OCI-LY7 (cell line): ENCODE results near the gene ATAD3C. TPM values are rescaled to one million over a fixed set of nuclear protein-coding genes. Genes with fewer than 3 reads are reported as not detected.
"Not testable (repeated sequence)": the region's sequence is repeated elsewhere in the genome, so short reads cannot be mapped to it uniquely, and the experiment has no call there.

Experiments used
- BruUV-seq: library from RNA; stranded (reverse); fragments of 400-500 nt; replicated peaks from 2 replicates; lab custom pipeline; 2021; lab: Mats Ljungman, UMichigan
- CTCF ChIA-PET: fragments of 300-600 bp; sonication (Branson Sonifier 250); formaldehyde crosslinking; loops from one replicate; lab custom pipeline; 2022; ENCODE audit warnings: antibody characterized with exemption; ENCODE audit not compliant: unreplicated experiment; lab: Charles Lee
- POLR2A ChIA-PET: fragments of 300-600 bp; sonication (Branson Sonifier 250); formaldehyde crosslinking; loops from one replicate; lab custom pipeline; 2022; ENCODE audit warnings: antibody characterized with exemption; lab: Charles Lee
- DNase-seq: peaks from one replicate; pipeline ENCODE4 v3.0.0-alpha.2; 2015; ENCODE audit warnings: low spot score
- H2AFZ ChIP-seq: fragments of 200-600 bp; sonication (generic), shearing (Covaris generic); 2 replicates; pipeline ENCODE4 v1.6.1; 2014; ENCODE audit warnings: mild to moderate bottlenecking, antibody characterized with exemption, low read length, moderate library complexity
- H3K27ac ChIP-seq: fragments of 200-600 bp; sonication (generic); 2 replicates; pipeline ENCODE4 v1.5.1; 2014; ENCODE audit warnings: mixed run types, low read depth, mild to moderate bottlenecking, moderate library complexity, low read length, inconsistent platforms; ENCODE audit not compliant: poor library complexity, severe bottlenecking
- H3K36me3 ChIP-seq: fragments of 200-600 bp; sonication (generic); 2 replicates; pipeline ENCODE4 v1.6.1; 2014; ENCODE audit warnings: mild to moderate bottlenecking, antibody characterized with exemption, low read length, moderate library complexity, mixed read lengths; ENCODE audit not compliant: insufficient read depth
- H3K4me1 ChIP-seq: fragments of 200-600 bp; sonication (generic); 2 replicates; pipeline ENCODE4 v1.5.1; 2014; ENCODE audit warnings: mild to moderate bottlenecking, low read length; ENCODE audit not compliant: insufficient read depth, poor library complexity, severe bottlenecking
- H3K4me2 ChIP-seq: fragments of 200-600 bp; sonication (generic); 2 replicates; pipeline ENCODE4 v1.6.1; 2014; ENCODE audit warnings: mild to moderate bottlenecking, low read length
- H3K4me3 ChIP-seq: fragments of 200-600 bp; sonication (generic); 2 replicates; pipeline ENCODE4 v1.5.1; 2014; ENCODE audit warnings: mild to moderate bottlenecking, low read depth, low read length; ENCODE audit not compliant: poor library complexity, severe bottlenecking
- H3K79me2 ChIP-seq: fragments of 200-600 bp; sonication (generic); 2 replicates; pipeline ENCODE4 v1.6.1; 2016; ENCODE audit warnings: low read depth, mild to moderate bottlenecking, low read length, moderate library complexity, mixed read lengths; ENCODE audit not compliant: insufficient read depth
- H3K9me2 ChIP-seq: fragments of 200-600 bp; sonication (generic); 2 replicates; pipeline ENCODE4 v1.6.1; 2016; ENCODE audit warnings: mild to moderate bottlenecking, low read length, mixed read lengths; ENCODE audit not compliant: insufficient read depth
- H3K9me3 ChIP-seq: fragments of 200-600 bp; sonication (generic); 2 replicates; pipeline ENCODE4 v1.6.1; 2014; ENCODE audit warnings: mild to moderate bottlenecking, mixed run types, low read length, mixed read lengths
- H4K20me1 ChIP-seq: fragments of 200-600 bp; sonication (generic); 2 replicates; pipeline ENCODE4 v1.6.1; 2014; ENCODE audit warnings: mild to moderate bottlenecking, antibody characterized with exemption, low read length, moderate library complexity, mixed read lengths; ENCODE audit not compliant: insufficient read depth
- EZH2phosphoT487 ChIP-seq: fragments of 200-600 bp; sonication (generic); IDR thresholded peaks from 2 replicates; pipeline ENCODE4 v1.6.1; 2018; ENCODE audit warnings: low read depth, borderline replicate concordance, mild to moderate bottlenecking, mixed run types, antibody characterized with exemption, low read length, moderate library complexity, mixed read lengths
- intact Hi-C: fragments of 100-400 bp; cut with micrococcal nuclease; formaldehyde crosslinking; loops from one replicate; pipeline ENCODE4 v1.10.0; 2022; ENCODE audit not compliant: unreplicated experiment
- total RNA-seq, 2 experiments: library from RNA; depleted of rRNA in 1 of 2; stranded (reverse); fragments of >200 nt in 1 of 2; shearing (Covaris generic) in 1 of 2; gene quantifications; 2 replicates each; pipeline ENCODE4 v1.2.3, GENCODE V29; 2014 to 2022
- TF ChIP-seq, protein P1 (sequence below): fragments of 200-600 bp; sonication (generic); conservative IDR thresholded peaks from 2 replicates; pipeline ENCODE4 v1.5.1; 2014; ENCODE audit warnings: mild to moderate bottlenecking, antibody characterized with exemption, low read length, moderate library complexity, mixed read lengths

Gene ATAD3C
- total RNA-seq, 2 experiments from 2014 or later, result 1.6 to 3.0 TPM

- Histone ChIP-seq H3K4me3 (peak overlapping the region; percentile 97), H3K9me3 (no peaks in the 10 kb centered on the region), H2AFZ (peak overlapping the region; percentile 83), H4K20me1 (no peaks in the 10 kb centered on the region), H3K4me2 (peak overlapping the region; percentile 85), H3K9me2 (no peaks in the 10 kb centered on the region), H3K4me1 (peaks cover 25% of the 10 kb centered on the region), H3K79me2 (peaks cover 37% of the 10 kb centered on the region), H3K27ac (peak overlapping the region; percentile 83), H3K36me3 (peaks cover 13% of the 10 kb centered on the region)
- intact Hi-C loops, result loop anchor here (1.0 to 2.0 kb wide), 3 partner anchors 9 to 162 kb away; partner anchors contain the start of gene PUSL1
- POLR2A ChIA-PET, result interaction anchor here (1.1 kb wide), 1 partner anchor 65 kb away, joined by 3 read pairs; no protein-coding TSS in a partner anchor
- no peak for TF ChIP-seq EZH2phosphoT487
- TF ChIP-seq, protein P1, sequence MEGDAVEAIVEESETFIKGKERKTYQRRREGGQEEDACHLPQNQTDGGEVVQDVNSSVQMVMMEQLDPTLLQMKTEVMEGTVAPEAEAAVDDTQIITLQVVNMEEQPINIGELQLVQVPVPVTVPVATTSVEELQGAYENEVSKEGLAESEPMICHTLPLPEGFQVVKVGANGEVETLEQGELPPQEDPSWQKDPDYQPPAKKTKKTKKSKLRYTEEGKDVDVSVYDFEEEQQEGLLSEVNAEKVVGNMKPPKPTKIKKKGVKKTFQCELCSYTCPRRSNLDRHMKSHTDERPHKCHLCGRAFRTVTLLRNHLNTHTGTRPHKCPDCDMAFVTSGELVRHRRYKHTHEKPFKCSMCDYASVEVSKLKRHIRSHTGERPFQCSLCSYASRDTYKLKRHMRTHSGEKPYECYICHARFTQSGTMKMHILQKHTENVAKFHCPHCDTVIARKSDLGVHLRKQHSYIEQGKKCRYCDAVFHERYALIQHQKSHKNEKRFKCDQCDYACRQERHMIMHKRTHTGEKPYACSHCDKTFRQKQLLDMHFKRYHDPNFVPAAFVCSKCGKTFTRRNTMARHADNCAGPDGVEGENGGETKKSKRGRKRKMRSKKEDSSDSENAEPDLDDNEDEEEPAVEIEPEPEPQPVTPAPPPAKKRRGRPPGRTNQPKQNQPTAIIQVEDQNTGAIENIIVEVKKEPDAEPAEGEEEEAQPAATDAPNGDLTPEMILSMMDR, result no peak
- CTCF ChIA-PET, result interaction anchor here (0.5 kb wide), 1 partner anchor 197 kb away, joined by 8 read pairs; the partner anchor contains the start of gene UBE2J2
- TSS peak; percentile 99 for BruUV-seq
- peak; percentile 63 for DNase-seq
These were observed 21.3 kb downstream of the ATAD3C start for GRCh38 chr1:1470626-1471388.

DNA sequence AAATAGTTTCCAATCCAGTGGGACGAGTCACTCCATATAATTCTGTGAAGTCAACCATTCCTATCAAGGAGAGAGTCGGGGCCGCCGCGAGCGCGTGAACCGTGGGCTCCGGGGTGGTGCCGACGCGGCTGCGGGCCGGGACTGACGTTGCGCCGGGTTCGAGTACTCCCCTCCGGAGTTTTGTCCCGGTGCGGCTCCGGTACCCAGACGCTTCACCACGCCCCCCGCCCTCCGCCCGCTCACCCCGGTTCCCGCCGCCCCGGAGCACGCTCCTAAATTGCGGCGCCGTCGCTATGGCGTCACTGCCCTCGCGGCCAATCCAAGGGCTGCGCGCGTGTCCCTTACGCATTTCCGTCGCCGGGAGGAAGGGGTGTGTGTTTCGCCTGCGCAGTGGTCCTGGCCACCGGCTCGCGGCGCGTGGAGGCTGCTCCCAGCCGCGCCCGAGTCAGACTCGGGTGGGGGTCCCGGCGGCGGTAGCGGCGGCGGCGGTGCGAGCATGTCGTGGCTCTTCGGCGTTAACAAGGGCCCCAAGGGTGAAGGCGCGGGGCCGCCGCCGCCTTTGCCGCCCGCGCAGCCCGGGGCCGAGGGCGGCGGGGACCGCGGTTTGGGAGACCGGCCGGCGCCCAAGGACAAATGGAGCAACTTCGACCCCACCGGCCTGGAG, 22.0 kb downstream of the ATAD3C start, which contains the start of gene ATAD3B:
Gene ATAD3B, plus strand, starts transcription at position 377 of the 664 bp plus-strand sequence. Its CDS starts 120 bp downstream, at position 497.
- H2AFZ ChIP-seq, result peak within 1 kb of the TSS; percentile 83
- intact Hi-C loops, result loop anchor here (1.0 to 2.0 kb wide), 3 partner anchors 9 to 163 kb away; partner anchors contain the start of gene PUSL1
- H3K4me3 ChIP-seq, result peak within 1 kb of the TSS; percentile 97
- peaks cover 37% of the 10 kb centered on the region for H3K79me2 ChIP-seq
- peaks cover 18% of the 10 kb centered on the region for H3K36me3 ChIP-seq
- no peaks in the 10 kb centered on the region for H3K9me2 ChIP-seq
- peak; percentile 92 for DNase-seq
- H3K4me1 ChIP-seq, result peaks cover 25% of the 10 kb centered on the region
- H4K20me1 ChIP-seq, result no peaks in the 10 kb centered on the region
- no peaks in the 10 kb centered on the region for H3K9me3 ChIP-seq
- no TSS peak for BruUV-seq
- TF ChIP-seq, protein P1, result no peak
- TF ChIP-seq EZH2phosphoT487, result no peak
- H3K4me2 ChIP-seq, result peak within 1 kb of the TSS; percentile 85
- CTCF ChIA-PET, result interaction anchor here (0.5 kb wide), 1 partner anchor 198 kb away, joined by 8 read pairs; the partner anchor contains the start of gene UBE2J2
- H3K27ac ChIP-seq, result peak within 1 kb of the TSS; percentile 83
- POLR2A ChIA-PET, result no interaction called here

DNA sequence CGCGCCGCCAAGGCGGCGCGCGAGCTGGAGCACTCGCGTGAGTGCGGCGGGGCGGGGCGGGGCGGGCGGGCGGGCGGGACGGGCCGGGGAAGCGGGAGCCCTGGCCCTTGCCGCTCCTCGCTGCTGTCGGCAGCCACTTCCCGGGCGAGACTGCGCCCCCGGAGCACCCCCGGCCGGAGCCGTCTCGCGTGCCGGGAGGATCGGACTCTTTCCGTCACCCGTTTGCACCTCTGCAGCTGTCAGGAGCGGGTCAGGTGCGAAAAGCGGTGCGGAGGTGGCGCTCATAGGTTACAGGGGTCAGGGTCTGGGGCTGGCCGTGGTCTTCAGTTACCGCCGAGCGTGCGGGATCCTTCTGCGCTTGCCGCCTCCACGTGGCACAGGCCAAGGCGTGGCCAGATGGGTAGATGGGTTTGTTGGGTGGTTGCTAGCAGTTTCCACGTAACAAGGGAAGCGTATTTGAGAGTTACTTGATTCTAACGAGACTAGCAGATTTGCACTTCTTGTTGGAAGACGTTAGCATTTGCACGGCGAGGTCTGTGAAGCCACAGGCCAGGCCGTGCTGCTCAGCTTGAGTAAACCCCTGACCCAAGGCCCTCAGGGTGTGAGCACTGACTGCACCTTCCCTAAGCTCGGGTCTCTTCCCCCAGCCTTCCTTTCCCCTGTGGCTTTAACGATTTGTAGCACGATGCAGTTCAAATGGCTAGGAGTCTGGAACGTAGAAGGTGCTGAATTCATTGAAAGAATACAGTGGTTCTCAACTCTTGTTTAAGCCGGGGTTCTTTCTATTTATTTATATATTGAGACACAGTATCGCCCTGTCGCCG, 22.8 kb downstream of the ATAD3C start:
- H3K9me2 ChIP-seq, intact Hi-C loops, H2AFZ ChIP-seq, BruUV-seq, CTCF ChIA-PET, POLR2A ChIA-PET, DNase-seq, H4K20me1 ChIP-seq, H3K9me3 ChIP-seq: not testable (repeated sequence)
- Histone ChIP-seq H3K36me3 (peaks cover 26% of the 10 kb centered on the region), H3K4me2 (peak overlapping the region; percentile 73), H3K4me1 (peaks cover 25% of the 10 kb centered on the region), H3K79me2 (peaks cover 43% of the 10 kb centered on the region), H3K27ac (peak overlapping the region; percentile 25), H3K4me3 (peak overlapping the region; percentile 97)

GRCh38 chr1:1476011-1476410, 26.5 kb downstream of the ATAD3C start:
- H3K4me2 ChIP-seq, BruUV-seq, H3K27ac ChIP-seq, H3K4me3 ChIP-seq, intact Hi-C loops, H3K4me1 ChIP-seq, H3K9me3 ChIP-seq, H2AFZ ChIP-seq, H4K20me1 ChIP-seq, POLR2A ChIA-PET, DNase-seq, H3K9me2 ChIP-seq, CTCF ChIA-PET: not testable (repeated sequence)
- Histone ChIP-seq H3K79me2 (peaks cover 35% of the 10 kb centered on the region), H3K36me3 (peaks cover 53% of the 10 kb centered on the region)
